GM12872 (cell line): ENCODE results near the gene PRM1.

ENCODE experiments used
- TF ChIP-seq, protein P1 (sequence below): IDR thresholded peaks from 3 replicates; pipeline ENCODE4 v1.5.1; 2011; ENCODE audit warnings: low read depth, mild to moderate bottlenecking, low read length, moderate library complexity; ENCODE audit not compliant: insufficient read depth

PRM1 gene

DNA sequence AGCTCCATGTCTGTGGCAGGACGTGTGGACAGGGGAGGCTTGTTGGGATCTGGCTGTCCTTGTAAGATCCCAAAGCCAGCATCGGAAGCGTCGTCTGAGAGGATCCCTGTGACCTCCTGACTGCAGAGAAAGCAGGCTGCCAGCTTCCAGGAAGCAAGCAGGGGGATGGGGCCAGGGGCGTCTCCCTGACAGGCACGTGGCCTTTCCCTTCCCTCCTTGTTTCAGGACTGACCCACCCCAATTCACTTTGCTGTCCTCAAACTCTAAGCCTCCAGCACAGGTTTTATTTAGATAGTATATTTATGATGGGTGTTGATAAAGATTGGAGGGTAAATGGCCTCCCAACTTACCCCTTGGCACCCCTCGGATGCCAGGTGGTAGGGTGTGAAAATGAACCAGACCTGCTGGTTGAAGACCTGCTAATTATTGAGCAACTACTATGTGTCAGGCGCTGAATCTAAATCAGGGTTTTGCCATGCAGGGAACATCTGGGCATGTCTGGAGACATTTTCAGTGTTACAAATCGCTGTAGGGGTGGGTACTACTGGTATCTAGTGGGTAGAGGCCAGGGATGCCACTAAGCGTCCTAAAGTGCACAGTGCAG is 49.7 kb downstream of the PRM1 start:
- TF ChIP-seq, protein P1, sequence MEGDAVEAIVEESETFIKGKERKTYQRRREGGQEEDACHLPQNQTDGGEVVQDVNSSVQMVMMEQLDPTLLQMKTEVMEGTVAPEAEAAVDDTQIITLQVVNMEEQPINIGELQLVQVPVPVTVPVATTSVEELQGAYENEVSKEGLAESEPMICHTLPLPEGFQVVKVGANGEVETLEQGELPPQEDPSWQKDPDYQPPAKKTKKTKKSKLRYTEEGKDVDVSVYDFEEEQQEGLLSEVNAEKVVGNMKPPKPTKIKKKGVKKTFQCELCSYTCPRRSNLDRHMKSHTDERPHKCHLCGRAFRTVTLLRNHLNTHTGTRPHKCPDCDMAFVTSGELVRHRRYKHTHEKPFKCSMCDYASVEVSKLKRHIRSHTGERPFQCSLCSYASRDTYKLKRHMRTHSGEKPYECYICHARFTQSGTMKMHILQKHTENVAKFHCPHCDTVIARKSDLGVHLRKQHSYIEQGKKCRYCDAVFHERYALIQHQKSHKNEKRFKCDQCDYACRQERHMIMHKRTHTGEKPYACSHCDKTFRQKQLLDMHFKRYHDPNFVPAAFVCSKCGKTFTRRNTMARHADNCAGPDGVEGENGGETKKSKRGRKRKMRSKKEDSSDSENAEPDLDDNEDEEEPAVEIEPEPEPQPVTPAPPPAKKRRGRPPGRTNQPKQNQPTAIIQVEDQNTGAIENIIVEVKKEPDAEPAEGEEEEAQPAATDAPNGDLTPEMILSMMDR: no peak
